SHP77 (cell line): ENCODE measurements around the gene HARS2.
A peak's percentile ranks its signal among the peaks of the same experiment; 100 is the strongest.
"Not testable (repeated sequence)": the region's sequence is repeated elsewhere in the genome, so short reads cannot be mapped to it uniquely, and the experiment has no call there.

Experiments
- DNase-seq, 2 experiments: peaks; one replicate each; lab custom pipeline; 2025; lab: John Stamatoyannopoulos, UW

The HARS2 gene, protein sequence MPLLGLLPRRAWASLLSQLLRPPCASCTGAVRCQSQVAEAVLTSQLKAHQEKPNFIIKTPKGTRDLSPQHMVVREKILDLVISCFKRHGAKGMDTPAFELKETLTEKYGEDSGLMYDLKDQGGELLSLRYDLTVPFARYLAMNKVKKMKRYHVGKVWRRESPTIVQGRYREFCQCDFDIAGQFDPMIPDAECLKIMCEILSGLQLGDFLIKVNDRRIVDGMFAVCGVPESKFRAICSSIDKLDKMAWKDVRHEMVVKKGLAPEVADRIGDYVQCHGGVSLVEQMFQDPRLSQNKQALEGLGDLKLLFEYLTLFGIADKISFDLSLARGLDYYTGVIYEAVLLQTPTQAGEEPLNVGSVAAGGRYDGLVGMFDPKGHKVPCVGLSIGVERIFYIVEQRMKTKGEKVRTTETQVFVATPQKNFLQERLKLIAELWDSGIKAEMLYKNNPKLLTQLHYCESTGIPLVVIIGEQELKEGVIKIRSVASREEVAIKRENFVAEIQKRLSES

DNA sequence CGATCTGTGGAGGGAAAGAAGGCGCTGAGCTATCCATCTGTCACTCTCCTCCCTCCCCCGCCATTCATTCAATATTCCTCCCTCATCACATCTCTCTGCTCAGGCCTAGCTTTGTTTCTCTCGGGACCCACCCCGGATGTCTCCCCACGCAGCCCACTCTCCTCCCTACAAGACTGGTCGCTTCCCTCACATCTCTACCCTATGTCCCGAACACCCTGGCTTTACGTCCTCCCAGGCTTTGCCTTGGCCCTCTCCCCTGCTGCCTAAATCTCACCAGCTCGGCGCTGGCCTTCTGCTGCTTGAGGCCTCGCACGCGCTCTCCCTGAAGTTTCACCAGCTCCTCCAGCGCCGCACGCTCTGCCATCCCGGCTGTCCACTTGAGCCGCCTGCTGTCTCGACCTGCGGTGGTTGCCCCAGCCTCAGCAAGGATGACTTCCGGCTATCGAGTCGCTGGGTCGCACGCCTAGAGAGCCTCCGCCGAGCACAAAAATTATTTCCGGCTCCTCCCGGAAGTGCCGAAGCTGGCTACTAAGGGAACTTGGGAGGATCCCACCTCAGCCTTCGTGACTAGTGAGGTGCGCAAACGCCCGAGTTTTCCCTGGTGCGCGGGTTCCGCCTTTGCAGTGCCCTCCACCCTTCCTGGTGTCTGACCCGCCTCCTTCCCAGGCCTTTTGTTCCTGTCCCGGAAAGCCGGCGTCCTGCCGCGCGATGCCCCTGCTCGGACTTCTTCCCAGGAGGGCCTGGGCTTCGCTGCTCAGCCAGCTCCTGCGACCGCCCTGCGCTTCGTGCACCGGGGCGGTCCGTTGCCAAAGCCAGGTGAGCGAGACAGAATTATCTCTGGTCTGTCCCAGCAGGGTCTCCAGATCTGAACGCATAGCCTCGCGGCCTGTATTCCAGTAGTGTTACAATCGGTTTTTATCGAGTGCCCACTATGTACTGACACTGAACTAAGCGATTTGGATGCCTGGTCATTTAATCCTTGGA, at the start of gene HARS2, which contains the start of gene HARS1:
Gene HARS2 (plus strand): TSS at position 515 of the 984 bp plus-strand sequence. CDS start 194 bp downstream, at position 709.
Gene HARS1 (minus strand): TSS at position 430 of the 984 bp plus-strand sequence. CDS start 66 bp downstream, at position 364.
- peak; percentile 94 to 95 for DNase-seq

DNA sequence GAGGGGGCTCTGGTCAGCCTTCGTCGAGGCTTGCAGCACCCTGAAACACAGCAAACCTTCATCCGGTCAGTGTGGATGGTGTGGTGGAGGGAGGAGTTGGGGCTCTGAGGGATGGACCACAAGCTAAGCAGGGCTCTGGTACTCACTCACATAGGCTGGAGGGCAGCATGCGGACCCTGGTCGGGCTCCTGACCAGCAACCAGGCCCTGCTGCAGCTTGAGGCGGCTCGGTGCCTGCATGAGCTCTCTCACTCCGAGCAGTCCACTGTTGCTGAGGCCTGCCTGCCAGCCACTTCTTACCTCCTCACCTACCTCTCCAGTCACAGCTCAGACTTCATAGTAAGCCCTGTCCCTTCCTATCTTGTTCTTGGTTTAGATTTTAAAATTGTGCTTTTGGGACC, 49.5 kb upstream of the HARS2 start:
- no peak for DNase-seq

DNA sequence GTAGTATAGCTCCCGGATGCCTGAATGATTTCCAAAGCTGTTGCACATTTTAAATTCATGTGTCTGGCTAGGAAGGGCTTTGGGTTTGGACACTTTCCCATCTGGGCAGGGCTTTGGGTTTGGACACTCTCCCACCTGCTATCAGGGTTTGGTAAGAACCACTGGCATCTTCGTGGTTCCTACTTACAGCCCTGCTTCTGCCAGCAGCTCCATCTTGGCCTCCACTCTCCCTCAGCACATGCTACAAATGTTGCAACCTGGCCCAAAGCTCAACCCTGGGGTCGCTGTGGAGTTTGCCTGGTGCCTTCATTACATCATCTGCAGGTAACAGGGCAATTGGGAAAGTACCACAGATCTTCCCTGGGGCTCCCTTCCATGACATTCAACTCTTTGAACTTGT, 48.5 kb upstream of the HARS2 start:
- no peak for DNase-seq

- no peak for DNase-seq
These were observed 44.2 kb upstream of the HARS2 start for GRCh38 chr5:140647042-140647419.

DNA sequence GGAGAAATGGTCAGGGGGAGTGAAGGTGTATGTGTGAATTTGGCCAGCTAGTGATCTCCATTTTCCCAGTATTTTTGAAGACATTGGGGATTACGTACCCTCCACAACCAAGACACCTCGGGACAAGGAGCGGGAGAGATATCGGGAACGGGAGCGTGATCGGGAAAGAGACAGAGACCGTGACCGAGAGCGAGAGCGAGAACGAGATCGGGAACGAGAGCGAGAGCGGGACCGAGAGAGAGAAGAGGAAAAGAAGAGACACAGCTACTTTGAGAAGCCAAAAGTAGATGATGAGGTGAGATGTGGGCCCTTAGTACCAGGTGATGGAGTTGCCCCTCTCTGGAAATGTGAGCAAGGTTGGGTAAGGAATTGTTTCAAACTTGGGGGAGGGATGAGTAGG, 32.4 kb upstream of the HARS2 start:
- DNase-seq, result no peak

DNA sequence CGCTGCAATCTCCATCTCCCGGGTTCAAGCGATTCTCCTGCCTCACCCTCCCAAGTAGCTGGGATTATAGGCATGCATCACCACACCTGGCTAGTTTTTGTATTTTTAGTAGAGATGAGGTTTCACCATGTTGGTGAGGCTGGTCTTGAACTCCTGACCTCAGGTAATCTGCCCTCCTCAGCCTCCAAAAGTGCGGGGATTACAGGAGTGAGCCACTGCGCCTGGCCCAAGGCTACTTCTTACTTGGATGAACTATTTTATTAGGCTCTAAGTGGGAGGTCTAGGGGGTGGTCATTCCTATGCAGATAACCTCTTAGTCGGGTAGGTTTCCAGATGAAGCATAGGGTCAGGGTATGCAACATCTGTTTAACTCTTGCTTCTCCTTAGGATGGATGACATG, 30.9 kb upstream of the HARS2 start:
- DNase-seq, result not testable (repeated sequence)

DNA sequence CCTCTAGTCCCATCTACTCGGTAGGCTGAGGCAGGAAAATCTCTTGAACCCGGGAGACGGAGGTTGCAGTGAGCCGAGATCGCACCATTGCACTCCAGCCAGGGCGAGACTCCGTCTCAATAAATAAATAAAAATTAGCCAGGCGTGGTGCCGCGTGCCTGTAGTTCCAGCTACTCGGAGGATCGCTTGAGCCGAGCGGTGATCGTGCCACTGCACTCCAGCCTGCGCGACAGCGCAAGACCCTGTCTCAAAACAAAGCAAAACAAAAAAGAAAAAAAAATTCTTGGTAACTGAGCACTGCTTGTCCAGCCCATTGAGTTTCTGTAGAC, 27.3 kb upstream of the HARS2 start:
- DNase-seq, result no peak

DNA sequence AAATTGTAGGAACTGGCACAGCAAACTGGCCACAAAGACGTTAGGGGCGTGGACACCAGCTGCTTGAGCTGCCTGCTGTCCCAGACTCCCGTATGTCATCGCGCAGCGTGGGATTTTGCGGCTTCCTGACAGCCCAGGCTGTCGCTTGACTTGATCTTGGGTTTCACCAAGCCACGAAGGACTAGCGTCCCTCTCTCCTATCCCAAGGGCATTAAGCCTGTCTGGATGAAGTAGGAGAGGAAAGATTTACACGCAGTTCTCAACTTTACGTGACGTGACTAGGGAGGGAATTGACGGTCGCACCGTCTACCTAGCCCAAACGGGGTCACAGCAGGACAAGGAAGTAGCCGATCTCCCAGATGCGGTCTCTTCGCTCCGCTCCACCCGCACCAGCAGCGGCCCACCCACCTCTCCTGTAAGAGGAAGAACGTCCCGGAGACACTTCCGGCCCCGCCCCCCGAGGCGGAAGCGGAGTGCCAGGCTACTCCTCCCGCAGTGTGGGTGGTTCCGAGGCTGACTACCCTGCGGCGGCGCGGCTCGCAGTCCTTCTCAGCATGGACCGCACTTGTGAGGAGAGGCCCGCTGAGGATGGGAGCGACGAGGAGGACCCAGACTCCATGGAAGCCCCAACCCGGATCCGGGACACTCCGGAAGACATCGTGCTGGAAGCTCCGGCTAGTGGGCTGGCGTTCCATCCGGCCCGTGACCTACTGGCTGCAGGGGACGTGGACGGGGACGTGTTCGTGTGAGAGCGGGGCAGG, 26.7 kb upstream of the HARS2 start, which contains the start of gene WDR55:
Gene WDR55 (plus strand): TSS at position 546 of the 761 bp plus-strand sequence. CDS start 9 bp downstream, at position 555.
- peak; percentile 92 to 95 for DNase-seq

DNA sequence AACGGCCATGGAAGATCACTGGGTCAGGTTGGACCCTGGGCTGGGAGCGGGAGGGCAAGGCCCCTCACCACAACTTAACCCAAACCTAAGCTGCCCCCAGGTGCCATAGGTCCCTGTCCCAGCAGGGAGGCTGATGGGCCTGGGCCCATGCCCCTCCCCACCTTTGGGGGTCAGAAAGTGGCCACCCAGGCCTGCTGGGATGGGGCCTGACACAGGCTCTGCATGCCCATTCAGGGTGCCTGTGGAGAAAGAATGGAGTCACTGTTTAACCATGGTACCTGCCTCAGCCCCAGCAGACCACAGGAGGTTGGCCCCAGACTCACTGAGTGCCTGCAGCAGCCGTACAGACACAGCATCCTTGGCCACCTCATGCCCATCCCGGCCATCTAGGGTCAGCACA, 20.2 kb upstream of the HARS2 start:
- DNase-seq, result not testable (repeated sequence)

DNA sequence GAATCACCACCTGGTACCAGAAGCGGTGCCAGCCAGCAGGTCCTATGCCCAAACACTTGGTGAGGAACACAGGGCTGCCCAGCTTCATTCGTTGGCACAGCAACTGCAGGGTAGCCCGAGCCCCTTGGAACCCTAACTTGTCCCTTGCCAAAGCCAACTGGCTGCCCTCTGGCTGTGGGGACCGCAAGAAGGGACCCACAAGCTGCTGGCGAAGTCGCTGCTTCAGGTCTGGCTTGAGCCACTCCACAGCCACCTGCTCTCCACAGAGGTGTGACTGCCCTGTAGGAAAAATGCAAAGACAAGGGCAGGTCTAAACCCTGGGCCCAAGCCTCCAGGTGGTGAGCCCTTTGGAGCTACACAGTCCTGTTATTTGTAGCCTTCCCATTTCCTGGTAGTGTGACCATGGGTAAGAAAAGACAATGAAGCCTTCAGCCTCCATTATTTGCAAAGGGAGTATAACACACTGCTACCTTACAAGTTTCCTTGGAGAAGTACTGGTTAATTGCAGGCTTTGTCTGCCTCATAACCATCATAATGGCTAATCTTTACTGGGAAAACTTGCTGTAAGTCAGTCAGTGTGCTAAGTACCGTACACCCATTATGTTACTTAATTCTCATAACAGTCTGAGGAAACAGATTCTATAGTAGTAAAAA, 19.7 kb upstream of the HARS2 start:
- no peak for DNase-seq

- peak; percentile 17 to 33 for DNase-seq
These were observed 18.6 kb upstream of the HARS2 start for GRCh38 chr5:140672455-140673186.

GRCh38 chr5:140673187-140673976, 17.9 kb upstream of the HARS2 start, which contains the start of gene DND1:
DND1 (minus strand) TSS chr5:140673576; CDS start chr5:140673542, 34 bp downstream.
- DNase-seq, result no peak

DNA sequence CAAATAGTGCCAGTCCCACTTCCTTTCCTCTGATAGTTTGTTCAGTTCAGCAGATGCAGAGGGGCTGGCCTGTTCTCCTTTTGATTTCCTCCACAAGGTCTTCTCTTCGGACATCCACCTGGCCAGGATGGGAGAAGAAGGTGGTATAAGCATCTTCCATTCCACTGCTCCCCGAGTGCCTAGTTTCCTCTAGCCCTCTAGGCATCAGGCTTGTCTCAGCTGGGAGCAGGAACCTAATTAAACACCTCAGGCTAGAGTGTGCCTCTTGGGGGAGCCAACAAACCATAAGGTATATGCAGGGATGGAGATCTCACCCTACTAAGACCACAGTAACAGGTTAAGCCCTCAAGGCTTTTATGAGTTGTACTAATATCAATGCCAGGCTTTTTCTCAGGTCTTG, 17.0 kb upstream of the HARS2 start:
- no peak for DNase-seq

- DNase-seq, result no peak
These were observed 16.6 kb upstream of the HARS2 start for GRCh38 chr5:140674629-140675028.

DNA sequence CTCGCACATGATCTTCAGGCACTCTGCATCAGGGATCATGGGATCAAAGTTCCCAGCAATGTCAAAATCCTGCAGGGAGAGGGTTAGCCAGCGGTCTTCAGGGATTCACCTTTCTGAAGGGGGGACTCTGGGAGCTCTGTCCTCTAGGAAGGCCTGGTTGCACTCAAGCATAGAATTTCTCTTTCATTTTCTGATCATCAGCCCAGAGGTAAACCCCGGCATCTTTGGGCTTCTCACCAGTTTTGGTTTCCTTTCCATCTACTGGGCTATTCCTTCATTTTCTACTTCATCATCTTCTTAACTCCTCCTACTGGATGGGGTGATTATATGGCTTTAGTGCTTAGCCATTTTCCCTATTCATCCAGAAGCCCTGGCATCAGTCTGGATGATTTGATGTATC, 13.3 kb upstream of the HARS2 start:
- DNase-seq, result no peak

DNA sequence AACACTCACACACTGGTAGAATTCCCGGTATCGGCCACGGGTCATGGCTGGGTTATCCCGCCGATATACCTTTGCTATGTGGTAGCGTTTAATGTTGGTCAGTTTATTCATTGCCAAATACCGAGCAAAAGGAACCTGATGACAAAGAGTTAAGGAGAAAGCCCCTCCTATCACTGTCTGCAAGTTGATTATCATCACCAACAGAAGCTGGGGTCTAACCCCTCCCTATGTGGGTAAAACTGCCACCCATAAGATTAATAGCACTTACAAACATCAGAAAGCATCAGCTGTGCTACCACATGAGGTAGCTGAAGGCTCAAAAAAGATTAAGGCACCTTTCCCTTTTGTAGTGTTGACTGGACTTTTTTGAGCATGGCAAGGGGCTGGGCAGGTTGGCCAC, 12.3 kb upstream of the HARS2 start:
- no peak for DNase-seq

GRCh38 chr5:140690376-140690932, 801 bp upstream of the HARS2 start:
- DNase-seq, result no peak

DNA sequence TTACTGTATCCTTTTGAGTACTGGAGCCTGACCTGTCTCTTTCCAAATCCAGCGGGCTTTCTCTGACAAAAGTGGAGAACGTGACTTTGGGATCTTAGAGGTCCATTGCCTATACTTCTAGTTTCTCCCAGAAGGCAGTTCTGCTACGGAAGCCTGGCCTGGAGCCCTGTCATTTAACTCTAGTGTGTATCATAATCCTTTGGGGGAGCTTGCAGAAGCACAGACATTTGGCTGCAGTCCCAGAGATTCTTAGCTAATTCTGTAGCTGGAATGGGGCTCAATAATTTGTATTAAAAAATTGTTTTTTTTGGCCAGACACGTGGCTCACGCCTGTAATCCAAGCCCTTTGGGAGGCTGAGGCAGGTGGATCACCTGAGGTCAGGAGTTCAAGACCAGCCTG, 3.0 kb downstream of the HARS2 start:
- no peak for DNase-seq

DNA sequence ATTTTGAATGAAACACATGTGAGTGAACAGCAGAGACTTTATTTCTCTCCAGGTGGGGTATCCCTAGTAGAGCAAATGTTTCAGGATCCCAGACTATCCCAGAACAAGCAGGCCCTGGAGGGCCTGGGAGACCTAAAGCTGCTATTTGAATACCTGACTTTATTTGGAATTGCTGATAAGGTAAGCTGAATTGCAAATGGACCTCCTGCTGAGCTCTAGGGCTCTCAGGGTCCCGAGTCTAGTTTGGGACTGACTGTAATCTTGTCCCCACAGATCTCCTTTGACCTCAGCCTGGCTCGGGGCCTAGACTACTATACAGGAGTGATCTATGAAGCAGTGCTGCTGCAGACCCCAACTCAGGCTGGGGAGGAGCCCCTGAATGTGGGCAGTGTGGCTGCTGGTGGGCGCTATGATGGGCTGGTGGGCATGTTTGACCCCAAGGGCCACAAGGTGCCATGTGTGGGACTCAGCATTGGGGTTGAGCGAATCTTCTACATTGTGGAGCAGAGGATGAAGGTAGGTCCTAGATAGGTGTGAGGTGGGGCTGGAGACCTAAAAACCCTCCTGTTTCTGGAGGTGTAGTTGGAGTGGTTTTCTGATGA, 5.7 kb downstream of the HARS2 start:
- no peak for DNase-seq
